Liver (tissue), 3 donors: Measurements from ENCODE around the gene FSIP1.

Experiments used
- EGR1 ChIP-seq, 2 donors: IDR thresholded peaks; 2 replicates each; pipeline ENCODE4 v1.6.1; 2016 to 2018; ENCODE audit warnings: antibody characterized with exemption in 2 of 2, low read depth in 2 of 2
- FOXA1 ChIP-seq: IDR thresholded peaks from 2 replicates; pipeline ENCODE4 v1.6.1; 2016; ENCODE audit warnings: antibody characterized with exemption
- GABPA ChIP-seq, 2 donors: IDR thresholded peaks in 1 of 2; conservative IDR thresholded peaks in 1 of 2; 2 replicates each; pipeline ENCODE4 v1.6.1; 2016; ENCODE audit warnings: antibody characterized with exemption in 2 of 2, mild to moderate bottlenecking in 1 of 2, moderate library complexity in 1 of 2
- NR2F2 ChIP-seq: IDR thresholded peaks from 2 replicates; pipeline ENCODE4 v1.6.1; 2016; ENCODE audit warnings: antibody characterized with exemption
- RAD21 ChIP-seq, 2 donors: IDR thresholded peaks; 2 replicates each; pipeline ENCODE4 v1.6.1; 2016; ENCODE audit warnings: antibody characterized with exemption in 2 of 2, mild to moderate bottlenecking in 2 of 2
- SP1 ChIP-seq: IDR thresholded peaks from 2 replicates; pipeline ENCODE4 v1.6.1; 2018; ENCODE audit warnings: antibody characterized with exemption, mild to moderate bottlenecking
- TAF1 ChIP-seq: conservative IDR thresholded peaks from 2 replicates; pipeline ENCODE4 v1.6.1; 2016; ENCODE audit warnings: antibody characterized with exemption, mild to moderate bottlenecking
- TF ChIP-seq, protein P1 (sequence below): fragments of 150-350 bp; IDR thresholded peaks from 2 replicates; pipeline ENCODE4 v1.5.1; 2017; ENCODE audit warnings: improper control_type of control experiment, low read depth, low read length; ENCODE audit not compliant: missing input control
- TF ChIP-seq, protein P2 (sequence below): IDR thresholded peaks from 2 replicates; pipeline ENCODE4 v1.6.1; 2016; ENCODE audit warnings: antibody characterized with exemption, mild to moderate bottlenecking
- TF ChIP-seq, protein P3 (sequence below): IDR thresholded peaks from 2 replicates; pipeline ENCODE4 v1.6.1; 2016; ENCODE audit warnings: antibody characterized with exemption
- TF ChIP-seq, protein P4 (sequence below): IDR thresholded peaks from 2 replicates; pipeline ENCODE4 v1.6.1; 2016; ENCODE audit warnings: antibody characterized with exemption
- donor health status: healthy.
- donor health status: healthy.

DNA sequence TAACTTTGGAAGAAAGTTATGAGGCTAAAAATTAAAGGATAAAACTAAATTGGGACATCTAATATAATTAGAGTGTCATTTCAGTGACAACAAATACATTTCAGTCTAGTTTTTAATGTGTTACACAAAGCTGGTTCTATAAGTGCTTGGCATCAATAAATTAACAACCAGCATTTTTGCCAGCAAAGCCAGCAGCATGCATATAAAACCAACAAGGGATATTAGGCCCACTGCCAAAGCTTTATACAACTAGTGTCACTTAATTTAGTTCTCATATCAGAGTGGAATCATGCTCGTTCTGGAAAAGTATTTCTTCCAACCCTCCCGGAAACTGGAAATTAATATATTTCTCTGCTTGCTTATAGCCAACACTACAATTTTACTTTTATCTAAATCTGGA lies 113.0 kb downstream of the FSIP1 start:
- TF ChIP-seq, protein P1, sequence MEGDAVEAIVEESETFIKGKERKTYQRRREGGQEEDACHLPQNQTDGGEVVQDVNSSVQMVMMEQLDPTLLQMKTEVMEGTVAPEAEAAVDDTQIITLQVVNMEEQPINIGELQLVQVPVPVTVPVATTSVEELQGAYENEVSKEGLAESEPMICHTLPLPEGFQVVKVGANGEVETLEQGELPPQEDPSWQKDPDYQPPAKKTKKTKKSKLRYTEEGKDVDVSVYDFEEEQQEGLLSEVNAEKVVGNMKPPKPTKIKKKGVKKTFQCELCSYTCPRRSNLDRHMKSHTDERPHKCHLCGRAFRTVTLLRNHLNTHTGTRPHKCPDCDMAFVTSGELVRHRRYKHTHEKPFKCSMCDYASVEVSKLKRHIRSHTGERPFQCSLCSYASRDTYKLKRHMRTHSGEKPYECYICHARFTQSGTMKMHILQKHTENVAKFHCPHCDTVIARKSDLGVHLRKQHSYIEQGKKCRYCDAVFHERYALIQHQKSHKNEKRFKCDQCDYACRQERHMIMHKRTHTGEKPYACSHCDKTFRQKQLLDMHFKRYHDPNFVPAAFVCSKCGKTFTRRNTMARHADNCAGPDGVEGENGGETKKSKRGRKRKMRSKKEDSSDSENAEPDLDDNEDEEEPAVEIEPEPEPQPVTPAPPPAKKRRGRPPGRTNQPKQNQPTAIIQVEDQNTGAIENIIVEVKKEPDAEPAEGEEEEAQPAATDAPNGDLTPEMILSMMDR, result no peak
- TF ChIP-seq EGR1 (IDR thresholded peaks at IDR 0.05; ENCODE audit: low read depth in 2 of 2), result no peak
- TF ChIP-seq FOXA1, result no peak
- TF ChIP-seq GABPA (IDR thresholded peaks at IDR 0.05 in 1 of 2, conservative IDR thresholded peaks at IDR 0.05 in 1 of 2), result no peak
- TF ChIP-seq, protein P2, sequence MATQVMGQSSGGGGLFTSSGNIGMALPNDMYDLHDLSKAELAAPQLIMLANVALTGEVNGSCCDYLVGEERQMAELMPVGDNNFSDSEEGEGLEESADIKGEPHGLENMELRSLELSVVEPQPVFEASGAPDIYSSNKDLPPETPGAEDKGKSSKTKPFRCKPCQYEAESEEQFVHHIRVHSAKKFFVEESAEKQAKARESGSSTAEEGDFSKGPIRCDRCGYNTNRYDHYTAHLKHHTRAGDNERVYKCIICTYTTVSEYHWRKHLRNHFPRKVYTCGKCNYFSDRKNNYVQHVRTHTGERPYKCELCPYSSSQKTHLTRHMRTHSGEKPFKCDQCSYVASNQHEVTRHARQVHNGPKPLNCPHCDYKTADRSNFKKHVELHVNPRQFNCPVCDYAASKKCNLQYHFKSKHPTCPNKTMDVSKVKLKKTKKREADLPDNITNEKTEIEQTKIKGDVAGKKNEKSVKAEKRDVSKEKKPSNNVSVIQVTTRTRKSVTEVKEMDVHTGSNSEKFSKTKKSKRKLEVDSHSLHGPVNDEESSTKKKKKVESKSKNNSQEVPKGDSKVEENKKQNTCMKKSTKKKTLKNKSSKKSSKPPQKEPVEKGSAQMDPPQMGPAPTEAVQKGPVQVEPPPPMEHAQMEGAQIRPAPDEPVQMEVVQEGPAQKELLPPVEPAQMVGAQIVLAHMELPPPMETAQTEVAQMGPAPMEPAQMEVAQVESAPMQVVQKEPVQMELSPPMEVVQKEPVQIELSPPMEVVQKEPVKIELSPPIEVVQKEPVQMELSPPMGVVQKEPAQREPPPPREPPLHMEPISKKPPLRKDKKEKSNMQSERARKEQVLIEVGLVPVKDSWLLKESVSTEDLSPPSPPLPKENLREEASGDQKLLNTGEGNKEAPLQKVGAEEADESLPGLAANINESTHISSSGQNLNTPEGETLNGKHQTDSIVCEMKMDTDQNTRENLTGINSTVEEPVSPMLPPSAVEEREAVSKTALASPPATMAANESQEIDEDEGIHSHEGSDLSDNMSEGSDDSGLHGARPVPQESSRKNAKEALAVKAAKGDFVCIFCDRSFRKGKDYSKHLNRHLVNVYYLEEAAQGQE, result no peak
- no peak for TF ChIP-seq TAF1
- TF ChIP-seq SP1, result no peak
- TF ChIP-seq NR2F2, result no peak
- TF ChIP-seq, protein P3, sequence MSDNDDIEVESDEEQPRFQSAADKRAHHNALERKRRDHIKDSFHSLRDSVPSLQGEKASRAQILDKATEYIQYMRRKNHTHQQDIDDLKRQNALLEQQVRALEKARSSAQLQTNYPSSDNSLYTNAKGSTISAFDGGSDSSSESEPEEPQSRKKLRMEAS, result no peak
- TF ChIP-seq RAD21 (IDR thresholded peaks at IDR 0.05), result no peak
- TF ChIP-seq, protein P4, sequence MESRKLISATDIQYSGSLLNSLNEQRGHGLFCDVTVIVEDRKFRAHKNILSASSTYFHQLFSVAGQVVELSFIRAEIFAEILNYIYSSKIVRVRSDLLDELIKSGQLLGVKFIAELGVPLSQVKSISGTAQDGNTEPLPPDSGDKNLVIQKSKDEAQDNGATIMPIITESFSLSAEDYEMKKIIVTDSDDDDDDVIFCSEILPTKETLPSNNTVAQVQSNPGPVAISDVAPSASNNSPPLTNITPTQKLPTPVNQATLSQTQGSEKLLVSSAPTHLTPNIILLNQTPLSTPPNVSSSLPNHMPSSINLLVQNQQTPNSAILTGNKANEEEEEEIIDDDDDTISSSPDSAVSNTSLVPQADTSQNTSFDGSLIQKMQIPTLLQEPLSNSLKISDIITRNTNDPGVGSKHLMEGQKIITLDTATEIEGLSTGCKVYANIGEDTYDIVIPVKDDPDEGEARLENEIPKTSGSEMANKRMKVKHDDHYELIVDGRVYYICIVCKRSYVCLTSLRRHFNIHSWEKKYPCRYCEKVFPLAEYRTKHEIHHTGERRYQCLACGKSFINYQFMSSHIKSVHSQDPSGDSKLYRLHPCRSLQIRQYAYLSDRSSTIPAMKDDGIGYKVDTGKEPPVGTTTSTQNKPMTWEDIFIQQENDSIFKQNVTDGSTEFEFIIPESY, result no peak
